Erythroblast (primary cell): ENCODE data around the gene SMARCC1.

ENCODE experiments used
- GATA1 ChIP-seq: IDR thresholded peaks from 2 replicates; pipeline ENCODE4 v1.6.1; 2011; ENCODE audit warnings: low read depth, mild to moderate bottlenecking, control low read depth, low read length, moderate library complexity
- POLR2A ChIP-seq: IDR thresholded peaks from 2 replicates; pipeline ENCODE4 v1.6.1; 2011; ENCODE audit warnings: mild to moderate bottlenecking, low read length

GRCh38 chr3:47781685-47782445 lies at the start of gene SMARCC1:
- peak; percentile 95 for TF ChIP-seq POLR2A
- TF ChIP-seq GATA1, result no peak
